Subcutaneous adipose tissue (tissue), 4 donors: ENCODE measurements around the gene OR9I1. TPM values are rescaled to one million over a fixed set of nuclear protein-coding genes. Genes with fewer than 3 reads are reported as not detected.

Experiments
- CTCF ChIP-seq: fragments of 450-650 bp; IDR thresholded peaks from one replicate; pipeline ENCODE4 v1.5.1; 2016; ENCODE audit warnings: low read depth, mild to moderate bottlenecking, control low read depth, antibody characterized with exemption, moderate library complexity
- total RNA-seq, 4 donors: library from RNA; depleted of rRNA; stranded (reverse); fragments of >200 nt; gene quantifications; one replicate each; pipeline ENCODE4 v1.1.0, GENCODE V29; 2016

Gene OR9I1
- total RNA-seq, 4 donors from 2014 or later = not detected

- TF ChIP-seq CTCF = no peak
Observed at GRCh38 chr11:58134151-58134550, 8.8 kb upstream of the OR9I1 start.

- TF ChIP-seq CTCF = no peak
Observed at GRCh38 chr11:58133309-58134076, 8.2 kb upstream of the OR9I1 start.

GRCh38 chr11:58127350-58127749 is 2.0 kb upstream of the OR9I1 start:
- TF ChIP-seq CTCF = no peak

- no peak for TF ChIP-seq CTCF
Observed at GRCh38 chr11:58121096-58121495, 4.2 kb downstream of the OR9I1 start.

GRCh38 chr11:58097437-58097836 is 27.9 kb downstream of the OR9I1 start:
- TF ChIP-seq CTCF = no peak

GRCh38 chr11:58086528-58086927 is 38.8 kb downstream of the OR9I1 start:
- no peak for TF ChIP-seq CTCF

GRCh38 chr11:58075781-58076180 is 49.5 kb downstream of the OR9I1 start:
- TF ChIP-seq CTCF = no peak
